KMS-11 (cell line): ENCODE results near the gene CUL4A.

Source experiments
- H2AFZ ChIP-seq: fragments of 200-600 bp; sonication (generic); 2 replicates; pipeline ENCODE4 v1.6.1; 2016; ENCODE audit warnings: antibody characterized with exemption, mixed run types, low read depth
- H3K27ac ChIP-seq: fragments of 200-600 bp; sonication (generic); 2 replicates; pipeline ENCODE4 v1.6.1; 2016; ENCODE audit warnings: mild to moderate bottlenecking, mixed run types
- H3K27me3 ChIP-seq: fragments of 200-600 bp; sonication (generic); 2 replicates; pipeline ENCODE4 v1.6.1; 2017; ENCODE audit warnings: mild to moderate bottlenecking, low read depth, mixed run types, moderate library complexity; ENCODE audit not compliant: insufficient read depth
- H3K36me3 ChIP-seq: fragments of 200-600 bp; sonication (generic); 2 replicates; pipeline ENCODE4 v1.6.1; 2017; ENCODE audit warnings: mild to moderate bottlenecking, mixed run types; ENCODE audit not compliant: insufficient read depth
- H3K4me1 ChIP-seq: fragments of 200-600 bp; sonication (generic); 2 replicates; pipeline ENCODE4 v1.6.1; 2016; ENCODE audit warnings: mild to moderate bottlenecking, low read depth, mixed run types; ENCODE audit not compliant: poor library complexity, severe bottlenecking
- H3K4me2 ChIP-seq: fragments of 200-600 bp; sonication (generic); 2 replicates; pipeline ENCODE4 v1.7.0; 2016; ENCODE audit warnings: mild to moderate bottlenecking, mixed run types
- H3K4me3 ChIP-seq: fragments of 200-600 bp; sonication (generic); IDR thresholded peaks from 2 replicates; pipeline ENCODE4 v1.6.1; 2017; ENCODE audit warnings: low read depth, low read length, mixed read lengths; ENCODE audit not compliant: insufficient read depth
- H3K79me2 ChIP-seq: fragments of 200-600 bp; sonication (generic); 2 replicates; pipeline ENCODE4 v1.6.1; 2016; ENCODE audit warnings: low read depth, mixed run types; ENCODE audit not compliant: insufficient read depth
- H3K9ac ChIP-seq: fragments of 200-600 bp; sonication (generic); 2 replicates; pipeline ENCODE4 v1.6.1; 2016; ENCODE audit warnings: mild to moderate bottlenecking, mixed run types
- H4K20me1 ChIP-seq: fragments of 200-600 bp; sonication (generic); 2 replicates; pipeline ENCODE4 v1.6.1; 2016; ENCODE audit warnings: mild to moderate bottlenecking, mixed run types; ENCODE audit not compliant: insufficient read depth
- CTCF ChIP-seq: fragments of 200-600 bp; sonication (generic); conservative IDR thresholded peaks from 2 replicates; pipeline ENCODE4 v1.6.1; 2017; ENCODE audit warnings: low read depth, mild to moderate bottlenecking, antibody characterized with exemption, low read length, moderate library complexity, mixed read lengths

Gene CUL4A

DNA sequence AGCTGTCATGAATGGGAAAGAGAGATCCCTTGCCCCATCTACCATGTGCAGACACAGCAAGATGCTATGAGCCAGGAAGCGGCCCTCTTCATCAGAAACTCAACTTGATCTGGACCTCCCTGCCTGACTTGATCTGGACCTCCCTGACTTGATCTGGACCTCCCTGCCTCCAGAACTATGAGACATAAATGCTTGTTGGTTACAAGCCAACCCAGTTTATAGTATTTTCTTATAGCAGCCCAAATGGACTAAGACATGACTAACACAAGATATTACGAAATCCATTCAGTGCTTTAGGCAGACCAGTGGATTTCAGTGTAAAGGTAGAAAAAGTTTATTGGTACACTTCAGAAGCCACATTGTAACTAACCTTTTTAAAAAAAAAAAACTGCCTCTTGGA lies 16.5 kb upstream of the CUL4A start:
- H3K79me2 ChIP-seq = no peaks in the 10 kb centered on the region; the same call in 1 of the 2 replicates
- no peaks in the 10 kb centered on the region for H3K4me1 ChIP-seq
- H2AFZ ChIP-seq = no peak overlapping the region
- no peaks in the 10 kb centered on the region for H4K20me1 ChIP-seq
- H3K9ac ChIP-seq = no peak overlapping the region
- H3K27ac ChIP-seq = no peak overlapping the region
- no peak overlapping the region for H3K4me3 ChIP-seq
- H3K36me3 ChIP-seq = no peaks in the 10 kb centered on the region
- no peak for TF ChIP-seq CTCF
- no peaks in the 10 kb centered on the region for H3K27me3 ChIP-seq
- H3K4me2 ChIP-seq = no peak overlapping the region

- H3K4me2 ChIP-seq = no peak overlapping the region
- no peaks in the 10 kb centered on the region for H3K79me2 ChIP-seq
- H3K36me3 ChIP-seq = no peaks in the 10 kb centered on the region
- H3K27me3 ChIP-seq = no peaks in the 10 kb centered on the region
- no peak overlapping the region for H3K4me3 ChIP-seq
- H3K4me1 ChIP-seq = no peaks in the 10 kb centered on the region
- TF ChIP-seq CTCF = no peak
- no peak overlapping the region for H3K27ac ChIP-seq
- no peaks in the 10 kb centered on the region for H4K20me1 ChIP-seq
- H2AFZ ChIP-seq = no peak overlapping the region
- H3K9ac ChIP-seq = no peak overlapping the region
These were observed 14.1 kb upstream of the CUL4A start for GRCh38 chr13:113195360-113195759.

DNA sequence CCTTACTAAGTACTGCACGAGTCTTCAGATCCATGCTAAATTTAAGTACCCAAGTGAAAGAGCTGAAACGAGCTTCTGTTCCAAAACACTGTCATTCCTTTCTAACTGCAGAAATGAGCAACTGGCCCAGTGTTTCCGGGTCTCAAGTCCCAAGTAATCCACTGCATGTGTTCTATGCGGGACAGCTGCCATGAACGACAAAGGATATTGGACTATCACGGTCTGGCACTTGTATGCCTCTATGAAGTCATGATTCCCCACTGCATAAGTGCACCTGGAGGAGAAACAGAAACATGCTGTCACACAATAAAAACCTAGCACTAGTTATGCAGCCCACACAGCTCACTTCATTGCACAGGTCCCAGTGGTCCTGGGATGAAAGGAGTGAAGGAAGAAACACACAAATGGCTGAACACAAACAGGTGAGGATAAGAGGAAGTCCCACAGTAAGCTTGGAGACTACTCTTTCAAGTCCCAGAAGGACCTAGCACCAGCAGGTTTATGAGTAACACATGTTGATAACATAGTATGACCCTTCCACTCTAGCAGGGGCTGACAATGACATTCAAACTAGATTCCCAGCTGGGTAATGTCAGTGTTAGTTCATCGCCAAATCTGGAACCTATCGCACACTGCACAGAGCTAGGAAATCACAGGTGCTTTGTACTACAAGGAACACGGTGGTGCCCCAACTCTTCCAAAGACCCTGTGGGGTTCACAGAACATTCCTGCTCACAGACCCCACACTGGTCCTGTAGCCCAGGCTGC lies 12.3 kb upstream of the CUL4A start:
- Histone ChIP-seq H3K27ac (no peak overlapping the region), H3K79me2 (peaks cover 10% of the 10 kb centered on the region; the same call in 1 of the 2 replicates), H3K36me3 (no peaks in the 10 kb centered on the region), H3K27me3 (no peaks in the 10 kb centered on the region), H3K9ac (no peak overlapping the region), H4K20me1 (no peaks in the 10 kb centered on the region), H3K4me2 (no peak overlapping the region), H3K4me1 (no peaks in the 10 kb centered on the region), H3K4me3 (no peak overlapping the region), H2AFZ (no peak overlapping the region)
- no peak for TF ChIP-seq CTCF

DNA sequence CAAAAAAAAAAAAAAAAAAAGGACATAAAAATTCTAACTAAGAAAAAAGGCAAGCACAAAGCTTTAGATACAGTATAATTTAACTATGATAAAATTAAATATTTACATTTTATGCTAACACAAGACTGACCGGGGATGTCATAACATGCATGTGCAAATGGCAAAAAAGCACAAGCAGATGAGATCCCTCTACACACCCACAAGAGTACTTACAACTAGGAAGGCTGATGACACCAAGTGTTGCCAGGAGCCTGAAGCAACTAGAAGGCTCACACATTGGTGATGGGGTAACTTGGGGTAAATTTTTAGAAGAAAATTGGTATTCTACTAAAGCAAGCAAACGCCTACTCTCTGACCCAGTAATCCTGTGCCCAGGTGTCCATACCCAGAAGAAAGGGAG lies 7.6 kb upstream of the CUL4A start:
- Histone ChIP-seq H3K27ac (no peak overlapping the region), H3K4me2 (no peak overlapping the region), H4K20me1 (no peaks in the 10 kb centered on the region), H3K79me2 (peaks cover 47% of the 10 kb centered on the region), H3K4me3 (no peak overlapping the region), H2AFZ (no peak overlapping the region), H3K4me1 (peaks cover 17% of the 10 kb centered on the region), H3K9ac (no peak overlapping the region), H3K36me3 (no peaks in the 10 kb centered on the region), H3K27me3 (no peaks in the 10 kb centered on the region)
- no peak for TF ChIP-seq CTCF
